Kidney (tissue), 14 donors: ENCODE results near the gene COL21A1. TPM values are rescaled to one million over a fixed set of nuclear protein-coding genes. Genes with fewer than 3 reads are reported as not detected.
A peak's percentile ranks its signal among the peaks of the same experiment; 100 is the strongest.

Experiments
- DNase-seq, 5 donors: peaks; one replicate each; pipeline ENCODE4 v3.0.0-alpha.2; 2013 to 2020
- FAIRE-seq: peaks from 2 replicates; lab custom pipeline; 2012; peaks lifted over from hg19 to GRCh38; lab: Jason Lieb, UNC
- H3K27ac ChIP-seq, 2 donors: one replicate each; pipeline ENCODE4 v1.7.0; 2013; ENCODE audit warnings: low read depth in 2 of 2, low read length in 2 of 2, inconsistent platforms in 1 of 2
- H3K27me3 ChIP-seq: one replicate; pipeline ENCODE4 v1.7.1; 2013; ENCODE audit warnings: low read length, inconsistent platforms; ENCODE audit not compliant: control insufficient read depth, insufficient read depth
- H3K36me3 ChIP-seq, 3 donors: one replicate each; pipeline versions ENCODE4 v1.7.0 to v1.7.1; 2013; ENCODE audit warnings: low read length in 3 of 3, control low read depth in 1 of 3, inconsistent platforms in 1 of 3; ENCODE audit not compliant: insufficient read depth in 3 of 3, control insufficient read depth in 2 of 3
- H3K4me1 ChIP-seq, 3 donors: one replicate each; pipeline versions ENCODE4 v1.7.0 to v1.7.1; 2013; ENCODE audit warnings: low read length in 3 of 3, inconsistent platforms in 1 of 3, low read depth in 1 of 3; ENCODE audit not compliant: control insufficient read depth in 2 of 3, insufficient read depth in 2 of 3
- H3K4me3 ChIP-seq, 3 donors: one replicate each; pipeline versions ENCODE4 v1.7.0 to v1.8.1; 2013; ENCODE audit warnings: low read length in 3 of 3, control low read depth in 1 of 3, inconsistent platforms in 1 of 3
- H3K9ac ChIP-seq, 3 donors: one replicate each; pipeline versions ENCODE4 v1.7.0 to v1.7.1; 2013; ENCODE audit warnings: low read length in 3 of 3, control low read depth in 1 of 3, inconsistent platforms in 1 of 3
- H3K9me3 ChIP-seq, 3 donors: one replicate each; pipeline versions ENCODE4 v1.7.0 to v1.7.1; 2013; ENCODE audit warnings: low read length in 3 of 3, control low read depth in 1 of 3, inconsistent platforms in 1 of 3; ENCODE audit not compliant: control insufficient read depth in 2 of 3, insufficient read depth in 1 of 3
- intact Hi-C: fragments of 100-400 bp; cut with DNase I; formaldehyde crosslinking; loops from one replicate; pipeline ENCODE4 v1.11.1; 2022
- polyA plus RNA-seq: library from polyadenylated mRNA; stranded (reverse); fragments of 350-450 nt; fragmentation: Illumina TruSeq; extraction: RNeasy Lipid Tissue Mini Kit (QIAGEN cat#74804); gene quantifications from one replicate; pipeline ENCODE4 v1.2.3, GENCODE V29; 2014; ENCODE audit warnings: low read depth, low replicate concordance; ENCODE audit not compliant: insufficient read depth
- total RNA-seq: library from RNA; stranded (reverse); fragmentation: NEBNext Ultra II Directional; extraction: Animal tissue kit (Norgen Biotek cat#: 25700); gene quantifications from one replicate; pipeline ENCODE4 v1.2.1, GENCODE V29; 2021
- TF ChIP-seq, protein P1 (sequence below): IDR thresholded peaks from 3 replicates; pipeline ENCODE4 v1.5.1; 2012; ENCODE audit warnings: mild to moderate bottlenecking, moderate library complexity, borderline replicate concordance; ENCODE audit not compliant: insufficient read depth; ENCODE audit errors: extremely low read depth
- donor health status: control.
- donor health status: control.
- donor health status: control.
- donor health status: control.
- donor health status: control.
- donor health status: DM: yes; HTN: yes; CAD: no.
- donor health status: Normal renal cell carcinoma (clear cell type).

The COL21A1 gene
- total and polyA plus RNA-seq, 2 donors from 2014 or later, result 1.6 to 3.1 TPM

DNA sequence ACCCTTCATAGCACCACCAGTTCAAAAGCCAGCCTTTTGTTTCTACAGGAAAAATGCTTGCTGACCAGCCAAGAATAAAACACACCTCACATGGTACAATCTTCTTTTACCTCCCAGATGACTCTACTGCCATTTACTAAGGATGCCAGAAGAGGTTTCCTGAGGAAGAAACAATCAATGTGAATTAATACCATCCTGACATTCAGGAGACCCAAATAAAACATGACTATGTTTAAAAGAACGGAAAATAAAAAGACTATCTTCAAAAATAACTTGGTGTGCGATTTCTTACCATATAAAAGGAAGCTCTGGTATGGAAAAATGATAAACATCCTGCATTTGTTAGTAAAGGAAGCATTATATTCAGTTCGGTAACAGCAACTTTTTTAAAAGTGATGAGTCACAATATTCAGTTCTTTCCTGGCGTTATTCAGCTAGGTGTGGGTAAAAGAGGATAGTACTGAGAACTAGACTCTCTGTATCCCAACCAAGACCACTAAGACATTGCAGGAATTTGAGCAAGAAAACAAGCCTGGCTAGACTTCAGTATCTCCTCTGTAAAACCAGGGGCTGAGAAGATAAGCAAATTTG is 16.3 kb downstream of the COL21A1 start:
- TF ChIP-seq, protein P1, sequence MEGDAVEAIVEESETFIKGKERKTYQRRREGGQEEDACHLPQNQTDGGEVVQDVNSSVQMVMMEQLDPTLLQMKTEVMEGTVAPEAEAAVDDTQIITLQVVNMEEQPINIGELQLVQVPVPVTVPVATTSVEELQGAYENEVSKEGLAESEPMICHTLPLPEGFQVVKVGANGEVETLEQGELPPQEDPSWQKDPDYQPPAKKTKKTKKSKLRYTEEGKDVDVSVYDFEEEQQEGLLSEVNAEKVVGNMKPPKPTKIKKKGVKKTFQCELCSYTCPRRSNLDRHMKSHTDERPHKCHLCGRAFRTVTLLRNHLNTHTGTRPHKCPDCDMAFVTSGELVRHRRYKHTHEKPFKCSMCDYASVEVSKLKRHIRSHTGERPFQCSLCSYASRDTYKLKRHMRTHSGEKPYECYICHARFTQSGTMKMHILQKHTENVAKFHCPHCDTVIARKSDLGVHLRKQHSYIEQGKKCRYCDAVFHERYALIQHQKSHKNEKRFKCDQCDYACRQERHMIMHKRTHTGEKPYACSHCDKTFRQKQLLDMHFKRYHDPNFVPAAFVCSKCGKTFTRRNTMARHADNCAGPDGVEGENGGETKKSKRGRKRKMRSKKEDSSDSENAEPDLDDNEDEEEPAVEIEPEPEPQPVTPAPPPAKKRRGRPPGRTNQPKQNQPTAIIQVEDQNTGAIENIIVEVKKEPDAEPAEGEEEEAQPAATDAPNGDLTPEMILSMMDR, result no peak

DNA sequence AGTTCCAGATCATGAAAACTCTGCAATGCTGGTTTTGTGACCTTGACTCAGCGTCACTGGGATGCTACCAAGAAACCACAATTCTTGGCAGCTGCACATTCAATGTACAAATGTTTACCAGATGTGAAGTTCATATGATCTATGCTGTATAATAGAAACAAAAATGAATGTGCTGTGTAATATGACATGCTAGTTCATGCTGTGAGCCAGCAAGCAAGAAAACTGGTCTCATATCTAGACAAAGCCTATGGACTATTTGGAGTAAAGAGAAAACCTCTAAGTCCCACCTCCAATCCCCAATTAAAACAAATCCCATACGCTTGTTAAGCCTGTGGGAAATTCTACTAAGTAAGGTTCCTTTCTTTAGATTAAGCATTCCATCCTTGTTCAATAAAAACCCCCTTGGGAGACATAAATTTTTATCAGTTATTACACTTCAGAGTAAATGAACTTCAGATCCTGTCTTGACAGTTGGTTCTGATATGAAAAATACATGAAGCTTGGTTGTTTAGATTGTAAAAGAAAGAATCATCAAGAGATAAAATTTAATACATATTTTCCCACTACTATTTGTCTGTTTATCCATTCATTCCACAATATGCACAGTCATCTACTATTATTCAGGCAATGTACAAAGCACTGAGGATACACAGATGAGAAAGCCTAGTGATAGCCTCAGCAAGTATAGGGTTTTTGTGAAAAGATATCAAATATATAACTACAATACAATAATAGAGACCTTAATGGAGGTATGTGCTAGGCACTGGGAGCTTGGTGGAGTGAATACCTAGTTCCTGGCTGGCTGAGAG is 20.1 kb downstream of the COL21A1 start:
- no peaks in the 10 kb centered on the region for H3K27me3 ChIP-seq
- FAIRE-seq (no peak), DNase-seq (peak in 2 of 5 donors; percentile 20 to 54)
- no peaks in the 10 kb centered on the region for H3K9me3 ChIP-seq
- intact Hi-C loops, result no loop called here
- H3K4me3 ChIP-seq, result no peak overlapping the region
- no peak overlapping the region for H3K9ac ChIP-seq
- TF ChIP-seq, protein P1, result no peak
- no peaks in the 10 kb centered on the region for H3K36me3 ChIP-seq
- H3K4me1 ChIP-seq, result no peaks in the 10 kb centered on the region
- H3K27ac ChIP-seq, result no peak overlapping the region

More for the DNA sequence above, 16.3 kb downstream of the COL21A1 start:
- H3K4me1 ChIP-seq, result no peaks in the 10 kb centered on the region
- no peaks in the 10 kb centered on the region for H3K36me3 ChIP-seq
- FAIRE-seq (no peak), DNase-seq (no peak)
- intact Hi-C loops, result no loop called here
- H3K9me3 ChIP-seq, result no peaks in the 10 kb centered on the region
- H3K27ac ChIP-seq, result no peak overlapping the region
- no peak overlapping the region for H3K9ac ChIP-seq
- H3K4me3 ChIP-seq, result no peak overlapping the region
- no peaks in the 10 kb centered on the region for H3K27me3 ChIP-seq

DNA sequence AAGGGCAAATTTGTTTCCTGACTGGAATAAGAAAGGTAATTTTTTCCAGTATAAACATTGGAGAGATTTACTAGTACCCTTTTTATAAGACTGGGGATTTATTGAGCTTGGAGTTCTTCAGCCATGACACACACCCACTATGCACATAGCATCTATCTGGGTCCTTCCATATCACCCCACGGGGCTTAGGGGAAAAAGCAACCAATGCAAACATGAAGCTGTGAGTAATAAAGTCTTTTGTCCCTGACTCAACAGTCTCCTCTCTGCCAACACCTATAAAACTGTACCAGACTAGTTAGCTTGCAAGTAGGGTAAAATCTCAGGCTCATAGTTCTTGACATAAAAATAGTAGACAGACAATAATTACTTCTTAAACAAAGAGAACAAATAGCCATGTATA is 23.4 kb downstream of the COL21A1 start:
- no peak overlapping the region for H3K4me3 ChIP-seq
- no peak for FAIRE-seq
- TF ChIP-seq, protein P1, result no peak
- no peaks in the 10 kb centered on the region for H3K9me3 ChIP-seq
- intact Hi-C loops, result no loop called here
- no peak overlapping the region for H3K9ac ChIP-seq
- H3K4me1 ChIP-seq, result no peaks in the 10 kb centered on the region
- DNase-seq, result no peak
- no peaks in the 10 kb centered on the region for H3K27me3 ChIP-seq
- no peaks in the 10 kb centered on the region for H3K36me3 ChIP-seq
- no peak overlapping the region for H3K27ac ChIP-seq
